ENCODE data around the gene STK38. TPM values are rescaled to one million over a fixed set of nuclear protein-coding genes. Genes with fewer than 3 reads are reported as not detected.

STK38 gene
- total RNA-seq, 4 donors from 2014 or later = 32.0 to 44.3 (median 40.3) TPM

DNA sequence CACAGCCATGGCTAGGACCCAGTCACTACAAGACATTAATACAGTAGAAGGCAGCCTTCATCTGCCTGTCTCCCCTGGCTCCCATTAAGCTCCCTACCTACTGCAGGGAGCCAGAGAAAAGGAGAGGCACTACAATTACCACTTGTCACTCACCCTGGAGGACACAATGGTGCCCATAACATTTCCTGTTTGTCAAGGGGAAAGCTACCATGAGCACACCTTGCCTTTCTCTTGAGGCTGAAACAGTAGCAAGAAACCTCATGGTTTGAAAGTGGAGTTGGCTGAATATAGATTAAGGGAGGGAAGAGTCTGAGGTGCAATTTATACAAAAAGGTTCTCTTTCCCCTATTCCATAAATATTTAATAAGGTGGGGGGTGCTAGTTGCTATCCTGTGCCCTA, 27.9 kb downstream of the STK38 start:
- H3K36me3 ChIP-seq = peaks cover 39 to 94% (median 75%) of the 10 kb centered on the region in 4 donors
- no peaks in the 10 kb centered on the region for H3K27me3 ChIP-seq
- intact Hi-C loops (cut with DNase I) = no loop called here
- no peak overlapping the region for H3K4me3 ChIP-seq
- H3K9me3 ChIP-seq = no peaks in the 10 kb centered on the region
- TF ChIP-seq POLR2AphosphoS5 (IDR thresholded peaks at IDR 0.05) (no peak), POLR2A (IDR thresholded peaks at IDR 0.05; ENCODE audit: low read depth) (no peak), EP300 (IDR thresholded peaks at IDR 0.05) (no peak)
- TF ChIP-seq, protein P1, sequence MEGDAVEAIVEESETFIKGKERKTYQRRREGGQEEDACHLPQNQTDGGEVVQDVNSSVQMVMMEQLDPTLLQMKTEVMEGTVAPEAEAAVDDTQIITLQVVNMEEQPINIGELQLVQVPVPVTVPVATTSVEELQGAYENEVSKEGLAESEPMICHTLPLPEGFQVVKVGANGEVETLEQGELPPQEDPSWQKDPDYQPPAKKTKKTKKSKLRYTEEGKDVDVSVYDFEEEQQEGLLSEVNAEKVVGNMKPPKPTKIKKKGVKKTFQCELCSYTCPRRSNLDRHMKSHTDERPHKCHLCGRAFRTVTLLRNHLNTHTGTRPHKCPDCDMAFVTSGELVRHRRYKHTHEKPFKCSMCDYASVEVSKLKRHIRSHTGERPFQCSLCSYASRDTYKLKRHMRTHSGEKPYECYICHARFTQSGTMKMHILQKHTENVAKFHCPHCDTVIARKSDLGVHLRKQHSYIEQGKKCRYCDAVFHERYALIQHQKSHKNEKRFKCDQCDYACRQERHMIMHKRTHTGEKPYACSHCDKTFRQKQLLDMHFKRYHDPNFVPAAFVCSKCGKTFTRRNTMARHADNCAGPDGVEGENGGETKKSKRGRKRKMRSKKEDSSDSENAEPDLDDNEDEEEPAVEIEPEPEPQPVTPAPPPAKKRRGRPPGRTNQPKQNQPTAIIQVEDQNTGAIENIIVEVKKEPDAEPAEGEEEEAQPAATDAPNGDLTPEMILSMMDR (IDR thresholded peaks at IDR 0.05) = no peak
- no peak for DNase-seq (ENCODE audit: extremely low spot score)
- peaks cover 0 to 3% (median 0%) of the 10 kb centered on the region in 4 donors for H3K4me1 ChIP-seq
- H3K27ac ChIP-seq (replicated peaks in 1 of 4) = no peak overlapping the region

DNA sequence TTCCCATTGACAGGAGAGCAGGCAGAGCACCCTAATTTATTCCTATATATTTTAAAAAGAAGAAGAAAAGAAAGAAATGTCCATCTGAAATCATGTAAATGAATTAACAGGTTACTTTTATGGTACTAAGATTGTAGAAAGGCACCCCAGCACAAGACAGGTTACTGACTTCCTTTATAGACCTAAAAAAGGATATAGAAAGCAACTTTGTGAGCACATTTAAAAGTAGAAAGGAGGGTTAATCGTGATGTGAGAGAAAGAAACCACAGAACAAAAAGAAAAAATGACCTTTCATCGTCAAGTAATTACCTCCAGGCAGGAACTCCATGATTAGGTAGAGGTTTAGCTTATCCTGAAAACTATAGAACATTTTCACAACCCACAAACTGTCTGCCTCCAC, 29.9 kb downstream of the STK38 start:
- Histone ChIP-seq H3K4me1 (peaks cover 0 to 3% (median 0%) of the 10 kb centered on the region in 4 donors), H3K9me3 (no peaks in the 10 kb centered on the region), H3K27ac (replicated peaks in 1 of 4) (no peak overlapping the region), H3K36me3 (peaks cover 25 to 95% (median 72%) of the 10 kb centered on the region in 4 donors), H3K27me3 (no peaks in the 10 kb centered on the region), H3K4me3 (no peak overlapping the region)
- no peak for TF ChIP-seq EP300 (IDR thresholded peaks at IDR 0.05)
- TF ChIP-seq POLR2AphosphoS5 (IDR thresholded peaks at IDR 0.05) = no peak
- TF ChIP-seq, protein P1 (IDR thresholded peaks at IDR 0.05) = no peak
- TF ChIP-seq POLR2A (IDR thresholded peaks at IDR 0.05; ENCODE audit: low read depth) = no peak
- WGBS = 88% methylated on average over 2 of the region's 2 CpGs
- intact Hi-C loops (cut with DNase I) = no loop called here
- DNase-seq (ENCODE audit: extremely low spot score) = no peak

DNA sequence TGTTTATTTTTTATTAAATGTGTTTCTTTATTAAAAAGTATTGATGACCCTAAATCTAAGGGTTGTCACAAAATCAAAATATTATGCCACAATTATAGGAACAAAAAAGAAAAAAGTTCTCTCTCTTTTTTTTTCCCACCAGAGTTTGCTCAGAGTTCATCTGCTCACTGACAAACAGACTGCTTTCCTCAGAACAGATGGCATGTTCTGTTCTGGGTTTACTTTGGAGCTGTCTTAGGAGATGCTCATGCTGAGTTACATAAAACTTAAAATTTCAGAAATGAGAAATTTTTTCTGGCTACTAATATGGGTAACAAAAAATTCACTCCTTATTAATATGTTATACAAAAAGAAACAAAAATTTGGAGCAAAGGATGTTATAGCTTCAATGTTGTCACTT, 30.3 kb downstream of the STK38 start:
- peaks cover 23 to 95% (median 72%) of the 10 kb centered on the region in 4 donors for H3K36me3 ChIP-seq
- intact Hi-C loops (cut with DNase I) = no loop called here
- H3K9me3 ChIP-seq = no peaks in the 10 kb centered on the region
- H3K27me3 ChIP-seq = no peaks in the 10 kb centered on the region
- H3K4me3 ChIP-seq = no peak overlapping the region
- TF ChIP-seq POLR2AphosphoS5 (IDR thresholded peaks at IDR 0.05) (no peak), EP300 (IDR thresholded peaks at IDR 0.05) (no peak), POLR2A (IDR thresholded peaks at IDR 0.05; ENCODE audit: low read depth) (no peak)
- TF ChIP-seq, protein P1 (IDR thresholded peaks at IDR 0.05) = no peak
- no peak for DNase-seq (ENCODE audit: extremely low spot score)
- H3K27ac ChIP-seq (replicated peaks in 1 of 4) = peak overlapping the region in 1 of 4 donors; percentile 30
- H3K4me1 ChIP-seq = peaks cover 0 to 3% (median 0%) of the 10 kb centered on the region in 4 donors

DNA sequence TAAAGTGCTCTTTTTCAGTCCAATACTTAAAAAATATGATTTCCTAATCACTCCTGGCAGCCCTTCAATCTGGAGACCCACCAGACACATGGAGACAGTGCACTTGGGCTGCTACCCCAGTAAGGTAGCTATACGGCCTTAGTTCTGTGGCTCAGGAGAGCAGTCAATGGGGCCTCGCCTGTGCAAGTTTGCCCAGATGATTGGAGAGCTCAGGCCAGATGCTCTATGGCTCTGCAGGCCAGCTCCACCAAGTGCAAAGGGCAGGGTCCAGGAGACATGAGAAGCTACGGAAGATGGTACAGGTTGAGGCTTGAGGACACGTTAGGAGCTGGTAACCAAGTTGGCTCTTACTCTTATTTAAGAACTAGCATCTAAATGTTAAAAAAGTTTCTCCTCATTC, 30.7 kb downstream of the STK38 start:
- intact Hi-C loops (cut with DNase I) = no loop called here

More for the DNA sequence above, 30.7 kb downstream of the STK38 start:
- Histone ChIP-seq H3K27ac (replicated peaks in 1 of 4) (peak overlapping the region in 1 of 4 donors; percentile 30), H3K36me3 (peaks cover 22 to 95% (median 72%) of the 10 kb centered on the region in 4 donors), H3K9me3 (no peaks in the 10 kb centered on the region), H3K4me1 (peaks cover 0 to 3% (median 0%) of the 10 kb centered on the region in 4 donors), H3K4me3 (no peak overlapping the region), H3K27me3 (no peaks in the 10 kb centered on the region)
- WGBS = 95% methylated on average over 3 of the region's 4 CpGs
- DNase-seq (ENCODE audit: extremely low spot score) = no peak
- TF ChIP-seq EP300 (IDR thresholded peaks at IDR 0.05) (no peak), POLR2A (IDR thresholded peaks at IDR 0.05; ENCODE audit: low read depth) (no peak), POLR2AphosphoS5 (IDR thresholded peaks at IDR 0.05) (no peak)
- TF ChIP-seq, protein P1 (IDR thresholded peaks at IDR 0.05) = no peak

Data from esophagus muscularis mucosa (tissue), 4 donors.